ENCODE measurements around the gene STAC2. TPM values are rescaled to one million over a fixed set of nuclear protein-coding genes. Genes with fewer than 3 reads are reported as not detected.

Gene STAC2
- total and polyA plus RNA-seq, 9 of the 15 experiments (the other 6 are each of a cell fraction or from before 2014, with no cell fraction given) = not detected

GRCh38 chr17:39244600-39245570 is 19.1 kb upstream of the STAC2 start (continued):
- TF ChIP-seq, protein P1, sequence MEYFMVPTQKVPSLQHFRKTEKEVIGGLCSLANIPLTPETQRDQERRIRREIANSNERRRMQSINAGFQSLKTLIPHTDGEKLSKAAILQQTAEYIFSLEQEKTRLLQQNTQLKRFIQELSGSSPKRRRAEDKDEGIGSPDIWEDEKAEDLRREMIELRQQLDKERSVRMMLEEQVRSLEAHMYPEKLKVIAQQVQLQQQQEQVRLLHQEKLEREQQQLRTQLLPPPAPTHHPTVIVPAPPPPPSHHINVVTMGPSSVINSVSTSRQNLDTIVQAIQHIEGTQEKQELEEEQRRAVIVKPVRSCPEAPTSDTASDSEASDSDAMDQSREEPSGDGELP (CRISPR knock-in tag; IDR thresholded peaks at IDR 0.05; ENCODE audit: borderline replicate concordance) = peak; percentile 45; the same call in 1 of the 2 replicates
- TF ChIP-seq, protein P2, sequence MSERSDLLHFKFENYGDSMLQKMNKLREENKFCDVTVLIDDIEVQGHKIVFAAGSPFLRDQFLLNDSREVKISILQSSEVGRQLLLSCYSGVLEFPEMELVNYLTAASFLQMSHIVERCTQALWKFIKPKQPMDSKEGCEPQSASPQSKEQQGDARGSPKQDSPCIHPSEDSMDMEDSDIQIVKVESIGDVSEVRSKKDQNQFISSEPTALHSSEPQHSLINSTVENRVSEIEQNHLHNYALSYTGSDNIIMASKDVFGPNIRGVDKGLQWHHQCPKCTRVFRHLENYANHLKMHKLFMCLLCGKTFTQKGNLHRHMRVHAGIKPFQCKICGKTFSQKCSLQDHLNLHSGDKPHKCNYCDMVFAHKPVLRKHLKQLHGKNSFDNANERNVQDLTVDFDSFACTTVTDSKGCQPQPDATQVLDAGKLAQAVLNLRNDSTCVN (CRISPR knock-in tag; IDR thresholded peaks at IDR 0.05) = no peak
- TF ChIP-seq POLR3G (IDR thresholded peaks at IDR 0.05; ENCODE audit: extremely low read depth, insufficient read length, insufficient replicate concordance) (no peak), CHD1 (IDR thresholded peaks at IDR 0.05; ENCODE audit: low read length) (no peak), CSDE1 (IDR thresholded peaks at IDR 0.05) (no peak), ZHX1 (conservative IDR thresholded peaks at IDR 0.05; ENCODE audit: low read length) (no peak), DPF2 (IDR thresholded peaks at IDR 0.05) (peak; percentile 36; the same call in 1 of the 2 replicates), MTA3 (IDR thresholded peaks at IDR 0.05; ENCODE audit: borderline replicate concordance) (0 out of 2 replicates have a peak, but pooled peaks have one; percentile 38)
- TF ChIP-seq, protein P3, sequence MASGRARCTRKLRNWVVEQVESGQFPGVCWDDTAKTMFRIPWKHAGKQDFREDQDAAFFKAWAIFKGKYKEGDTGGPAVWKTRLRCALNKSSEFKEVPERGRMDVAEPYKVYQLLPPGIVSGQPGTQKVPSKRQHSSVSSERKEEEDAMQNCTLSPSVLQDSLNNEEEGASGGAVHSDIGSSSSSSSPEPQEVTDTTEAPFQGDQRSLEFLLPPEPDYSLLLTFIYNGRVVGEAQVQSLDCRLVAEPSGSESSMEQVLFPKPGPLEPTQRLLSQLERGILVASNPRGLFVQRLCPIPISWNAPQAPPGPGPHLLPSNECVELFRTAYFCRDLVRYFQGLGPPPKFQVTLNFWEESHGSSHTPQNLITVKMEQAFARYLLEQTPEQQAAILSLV (tag; IDR thresholded peaks at IDR 0.05) = no peak
- TF ChIP-seq, protein P4, sequence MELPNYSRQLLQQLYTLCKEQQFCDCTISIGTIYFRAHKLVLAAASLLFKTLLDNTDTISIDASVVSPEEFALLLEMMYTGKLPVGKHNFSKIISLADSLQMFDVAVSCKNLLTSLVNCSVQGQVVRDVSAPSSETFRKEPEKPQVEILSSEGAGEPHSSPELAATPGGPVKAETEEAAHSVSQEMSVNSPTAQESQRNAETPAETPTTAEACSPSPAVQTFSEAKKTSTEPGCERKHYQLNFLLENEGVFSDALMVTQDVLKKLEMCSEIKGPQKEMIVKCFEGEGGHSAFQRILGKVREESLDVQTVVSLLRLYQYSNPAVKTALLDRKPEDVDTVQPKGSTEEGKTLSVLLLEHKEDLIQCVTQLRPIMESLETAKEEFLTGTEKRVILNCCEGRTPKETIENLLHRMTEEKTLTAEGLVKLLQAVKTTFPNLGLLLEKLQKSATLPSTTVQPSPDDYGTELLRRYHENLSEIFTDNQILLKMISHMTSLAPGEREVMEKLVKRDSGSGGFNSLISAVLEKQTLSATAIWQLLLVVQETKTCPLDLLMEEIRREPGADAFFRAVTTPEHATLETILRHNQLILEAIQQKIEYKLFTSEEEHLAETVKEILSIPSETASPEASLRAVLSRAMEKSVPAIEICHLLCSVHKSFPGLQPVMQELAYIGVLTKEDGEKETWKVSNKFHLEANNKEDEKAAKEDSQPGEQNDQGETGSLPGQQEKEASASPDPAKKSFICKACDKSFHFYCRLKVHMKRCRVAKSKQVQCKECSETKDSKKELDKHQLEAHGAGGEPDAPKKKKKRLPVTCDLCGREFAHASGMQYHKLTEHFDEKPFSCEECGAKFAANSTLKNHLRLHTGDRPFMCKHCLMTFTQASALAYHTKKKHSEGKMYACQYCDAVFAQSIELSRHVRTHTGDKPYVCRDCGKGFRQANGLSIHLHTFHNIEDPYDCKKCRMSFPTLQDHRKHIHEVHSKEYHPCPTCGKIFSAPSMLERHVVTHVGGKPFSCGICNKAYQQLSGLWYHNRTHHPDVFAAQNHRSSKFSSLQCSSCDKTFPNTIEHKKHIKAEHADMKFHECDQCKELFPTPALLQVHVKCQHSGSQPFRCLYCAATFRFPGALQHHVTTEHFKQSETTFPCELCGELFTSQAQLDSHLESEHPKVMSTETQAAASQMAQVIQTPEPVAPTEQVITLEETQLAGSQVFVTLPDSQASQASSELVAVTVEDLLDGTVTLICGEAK (IDR thresholded peaks at IDR 0.05) = no peak
- TF ChIP-seq, protein P4 (CRISPR knock-in tag; IDR thresholded peaks at IDR 0.05) = no peak

Measured in K562 (cell line).